Neural progenitor cell (in vitro differentiated cells): ENCODE results near the gene STAT4. TPM values are rescaled to one million over a fixed set of nuclear protein-coding genes. Genes with fewer than 3 reads are reported as not detected.

Experiments used
- DNase-seq: peaks from one replicate; pipeline ENCODE4 v3.0.0-alpha.2; 2016; ENCODE audit warnings: low spot score
- H2AFZ ChIP-seq: fragments of 200-600 bp; sonication (generic); replicated peaks from 2 replicates; pipeline ENCODE4 v1.6.1; 2016; ENCODE audit warnings: antibody characterized with exemption
- H3F3A ChIP-seq: fragments of 200-600 bp; sonication (generic); 2 replicates; pipeline ENCODE4 v1.6.1; 2016; ENCODE audit warnings: antibody characterized with exemption, low read depth
- H3K27ac ChIP-seq: fragments of 200-600 bp; sonication (generic); 2 replicates; pipeline ENCODE4 v1.5.1; 2016; ENCODE audit warnings: mild to moderate bottlenecking
- H3K27me3 ChIP-seq: fragments of 200-600 bp; sonication (generic); 2 replicates; pipeline ENCODE4 v1.6.1; 2016; ENCODE audit warnings: mild to moderate bottlenecking, moderate library complexity
- H3K36me3 ChIP-seq: fragments of 200-600 bp; sonication (generic); 2 replicates; pipeline ENCODE4 v1.5.1; 2016
- H3K4me1 ChIP-seq: fragments of 200-600 bp; sonication (generic); 2 replicates; pipeline ENCODE4 v1.6.1; 2016; ENCODE audit warnings: mixed run types
- H3K4me2 ChIP-seq: fragments of 200-600 bp; sonication (generic); 2 replicates; pipeline ENCODE4 v1.6.1; 2016
- H3K4me3 ChIP-seq: fragments of 200-600 bp; sonication (generic); 2 replicates; pipeline ENCODE4 v1.5.1; 2016
- H3K79me2 ChIP-seq: fragments of 200-600 bp; sonication (generic); 2 replicates; pipeline ENCODE4 v1.6.1; 2016; ENCODE audit warnings: low read depth
- H3K9ac ChIP-seq: fragments of 200-600 bp; sonication (generic); 2 replicates; pipeline ENCODE4 v1.6.1; 2016
- H3K9me3 ChIP-seq: fragments of 200-600 bp; sonication (generic); 2 replicates; pipeline ENCODE4 v1.5.1; 2016; ENCODE audit warnings: low read depth
- H4K20me1 ChIP-seq: fragments of 200-600 bp; sonication (generic); 2 replicates; pipeline ENCODE4 v1.6.1; 2016; ENCODE audit warnings: low read depth
- H3K27ac Mint-ChIP-seq: 3 replicates; pipeline ENCODE4 v1.8.0; 2021; ENCODE audit warnings: mixed read lengths
- H3K27me3 Mint-ChIP-seq: 2 replicates; pipeline ENCODE4 v1.8.0; 2022; ENCODE audit warnings: low read depth, mild to moderate bottlenecking, inconsistent platforms, moderate library complexity, mixed read lengths; ENCODE audit not compliant: insufficient read depth
- H3K36me3 Mint-ChIP-seq: 3 replicates; pipeline ENCODE4 v1.8.0; 2021; ENCODE audit warnings: mixed read lengths
- H3K4me1 Mint-ChIP-seq: 3 replicates; pipeline ENCODE4 v1.8.0; 2021; ENCODE audit warnings: mixed read lengths
- H3K4me3 Mint-ChIP-seq: 3 replicates; pipeline ENCODE4 v1.8.0; 2021; ENCODE audit warnings: mild to moderate bottlenecking, moderate library complexity, mixed read lengths
- H3K9me3 Mint-ChIP-seq: 3 replicates; pipeline ENCODE4 v1.8.0; 2020; ENCODE audit warnings: mixed read lengths
- CTCF ChIP-seq: fragments of 200-600 bp; sonication (generic); IDR thresholded peaks from 2 replicates; pipeline ENCODE4 v1.5.1; 2017; ENCODE audit warnings: antibody characterized with exemption, mild to moderate bottlenecking
- EZH2 ChIP-seq: fragments of 200-600 bp; sonication (generic); IDR thresholded peaks from 2 replicates; pipeline ENCODE4 v1.6.1; 2017; ENCODE audit warnings: antibody characterized with exemption, mild to moderate bottlenecking, moderate library complexity
- EZH2phosphoT487 ChIP-seq: fragments of 200-600 bp; sonication (generic); IDR thresholded peaks from 2 replicates; pipeline ENCODE4 v1.6.1; 2017; ENCODE audit warnings: antibody characterized with exemption
- total RNA-seq: library from RNA; depleted of rRNA; stranded (reverse); fragments of >200 nt; gene quantifications from 2 replicates; pipeline ENCODE4 v1.2.3, GENCODE V29; 2015; ENCODE audit warnings: low replicate concordance

STAT4 gene
- total RNA-seq, 1 donor from 2014 or later = 0.32 TPM

GRCh38 chr2:191108331-191108730, 42.5 kb downstream of the STAT4 start:
- Mint-ChIP-seq H3K9me3 (no peaks in the 10 kb centered on the region), H3K36me3 (no peaks in the 10 kb centered on the region)
- no peak for DNase-seq

GRCh38 chr2:191105082-191105481, 45.7 kb downstream of the STAT4 start:
- H3K27ac Mint-ChIP-seq = no peak overlapping the region
- no peak overlapping the region for H3K27ac ChIP-seq
- TF ChIP-seq CTCF = no peak
- no peak for TF ChIP-seq EZH2
- TF ChIP-seq EZH2phosphoT487 = no peak
- no peaks in the 10 kb centered on the region for H3K9me3 Mint-ChIP-seq
- H2AFZ ChIP-seq = no peak overlapping the region
- H3K9me3 ChIP-seq = no peaks in the 10 kb centered on the region
- H3K4me1 ChIP-seq = no peaks in the 10 kb centered on the region
- no peaks in the 10 kb centered on the region for H3K36me3 ChIP-seq
- no peaks in the 10 kb centered on the region for H4K20me1 ChIP-seq
- H3K4me3 ChIP-seq = no peak overlapping the region
- H3K4me3 Mint-ChIP-seq = no peak overlapping the region
- no peaks in the 10 kb centered on the region for H3F3A ChIP-seq
- no peaks in the 10 kb centered on the region for H3K4me1 Mint-ChIP-seq
- H3K27me3 Mint-ChIP-seq = peaks cover 2% of the 10 kb centered on the region
- H3K27me3 ChIP-seq = no peaks in the 10 kb centered on the region
- H3K36me3 Mint-ChIP-seq = no peaks in the 10 kb centered on the region
- no peak for DNase-seq
- H3K4me2 ChIP-seq = no peak overlapping the region
- H3K9ac ChIP-seq = no peak overlapping the region
- H3K79me2 ChIP-seq = no peaks in the 10 kb centered on the region

More at GRCh38 chr2:191108331-191108730, 42.5 kb downstream of the STAT4 start:
- no peak overlapping the region for H3K9ac ChIP-seq
- H3K27me3 Mint-ChIP-seq = peaks cover 3% of the 10 kb centered on the region
- H3K4me1 Mint-ChIP-seq = no peaks in the 10 kb centered on the region
- no peak overlapping the region for H3K27ac ChIP-seq
- no peak overlapping the region for H3K4me2 ChIP-seq
- no peaks in the 10 kb centered on the region for H3K27me3 ChIP-seq
- no peaks in the 10 kb centered on the region for H3K79me2 ChIP-seq
- H3K36me3 ChIP-seq = no peaks in the 10 kb centered on the region
- H3K27ac Mint-ChIP-seq = no peak overlapping the region
- H3K4me3 ChIP-seq = no peak overlapping the region
- H3K4me3 Mint-ChIP-seq = no peak overlapping the region
- H3F3A ChIP-seq = no peaks in the 10 kb centered on the region
- TF ChIP-seq EZH2 (no peak), CTCF (no peak), EZH2phosphoT487 (no peak)
- H3K4me1 ChIP-seq = no peaks in the 10 kb centered on the region
- no peak overlapping the region for H2AFZ ChIP-seq
- H3K9me3 ChIP-seq = no peaks in the 10 kb centered on the region
- H4K20me1 ChIP-seq = no peaks in the 10 kb centered on the region

GRCh38 chr2:191103774-191104173, 47.0 kb downstream of the STAT4 start:
- H3K9me3 Mint-ChIP-seq = no peaks in the 10 kb centered on the region
- H3K36me3 Mint-ChIP-seq = no peaks in the 10 kb centered on the region
- H3K4me1 Mint-ChIP-seq = no peaks in the 10 kb centered on the region
- peaks cover 2% of the 10 kb centered on the region for H3K27me3 Mint-ChIP-seq
- Histone ChIP-seq H3K27ac (no peak overlapping the region), H3K4me1 (no peaks in the 10 kb centered on the region), H4K20me1 (no peaks in the 10 kb centered on the region), H3K9ac (no peak overlapping the region), H3K27me3 (no peaks in the 10 kb centered on the region), H2AFZ (no peak overlapping the region), H3K4me3 (no peak overlapping the region), H3K36me3 (no peaks in the 10 kb centered on the region), H3K9me3 (no peaks in the 10 kb centered on the region), H3F3A (no peaks in the 10 kb centered on the region), H3K79me2 (no peaks in the 10 kb centered on the region), H3K4me2 (no peak overlapping the region)
- no peak for DNase-seq
- no peak overlapping the region for H3K4me3 Mint-ChIP-seq
- TF ChIP-seq EZH2phosphoT487 (no peak), CTCF (no peak), EZH2 (no peak)
- no peak overlapping the region for H3K27ac Mint-ChIP-seq
